Stimulated activated CD8-positive, alpha-beta memory T cell treated with anti-CD3 and anti-CD28 coated beads, Interleukin-15, amount 100 ng/mL, for 4 hours (primary cell): ENCODE measurements around the gene NCOA7.
"Not testable (repeated sequence)": the region's sequence is repeated elsewhere in the genome, so short reads cannot be mapped to it uniquely, and the experiment has no call there.

Source experiments
- DNase-seq, 2 donors: peaks; one replicate each; pipeline ENCODE4 v3.0.0-alpha.2; 2020; ENCODE audit warnings: low read depth in 2 of 2

Gene NCOA7

GRCh38 chr6:125754566-125754965 lies 36.2 kb upstream of the NCOA7 start:
- no peak for DNase-seq

GRCh38 chr6:125759184-125759902 lies 31.4 kb upstream of the NCOA7 start:
- no peak for DNase-seq

DNA sequence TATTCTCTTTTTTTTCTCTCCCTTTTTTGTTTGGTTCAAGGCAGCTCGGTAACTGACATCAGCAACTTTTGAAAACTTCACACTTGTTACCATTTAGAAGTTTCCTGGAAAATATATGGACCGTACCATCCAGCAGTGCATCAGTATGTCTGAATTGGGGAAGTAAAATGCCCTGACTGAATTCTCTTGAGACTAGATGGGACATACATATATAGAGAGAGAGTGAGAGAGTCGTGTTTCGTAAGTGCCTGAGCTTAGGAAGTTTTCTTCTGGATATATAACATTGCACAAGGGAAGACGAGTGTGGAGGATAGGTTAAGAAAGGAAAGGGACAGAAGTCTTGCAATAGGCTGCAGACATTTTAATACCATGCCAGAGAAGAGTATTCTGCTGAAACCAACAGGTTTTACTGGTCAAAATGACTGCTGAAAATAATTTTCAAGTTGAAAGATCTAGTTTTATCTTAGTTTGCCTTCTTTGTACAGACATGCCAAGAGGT lies 30.8 kb upstream of the NCOA7 start:
- DNase-seq, result no peak

DNA sequence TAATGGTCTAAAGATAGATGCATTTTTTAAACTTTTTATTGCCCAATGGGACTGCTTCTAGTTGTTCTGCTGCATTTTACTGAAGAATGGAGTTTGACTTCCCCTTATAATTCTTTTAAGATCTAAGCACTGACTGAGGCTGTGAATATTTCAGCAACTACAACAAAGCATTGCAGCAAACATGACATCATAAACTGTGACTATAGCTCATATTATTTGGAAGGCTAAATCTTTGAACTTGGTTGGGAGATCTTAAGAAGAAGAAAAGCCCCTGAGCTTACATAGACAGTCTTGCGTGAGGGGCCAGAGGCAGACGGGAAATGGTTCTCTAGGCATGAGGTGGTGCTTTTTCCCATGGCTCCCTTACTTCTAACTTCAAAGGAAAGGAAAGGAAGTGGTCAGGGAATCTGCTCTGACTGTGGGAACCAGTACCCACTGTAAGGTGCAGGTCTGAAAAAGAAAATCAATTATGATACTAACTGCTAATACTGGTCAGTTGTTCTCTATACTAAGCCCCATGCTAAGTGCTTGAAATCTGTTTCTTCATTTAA lies 26.6 kb upstream of the NCOA7 start:
- DNase-seq, result no peak

DNA sequence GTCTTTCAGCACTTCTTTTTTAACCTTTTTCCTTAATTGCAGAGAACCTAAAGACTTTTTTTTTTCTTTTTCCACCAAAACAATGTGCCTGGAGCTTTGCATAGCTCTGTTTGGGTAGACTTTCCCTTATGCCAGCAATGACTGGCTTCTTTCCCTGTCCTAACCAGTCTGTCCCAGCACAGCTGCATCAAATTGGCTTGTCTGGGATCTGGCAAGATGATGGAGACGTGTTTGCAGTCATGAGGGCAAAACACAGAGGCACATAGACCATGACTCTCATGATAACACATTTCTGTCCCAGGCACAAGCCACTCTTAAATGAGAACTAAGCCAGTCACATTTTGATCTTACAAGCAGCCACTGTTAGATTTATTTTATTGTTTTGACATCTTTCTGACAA lies 24.8 kb upstream of the NCOA7 start:
- DNase-seq, result no peak

GRCh38 chr6:125766641-125767040 lies 24.1 kb upstream of the NCOA7 start:
- no peak for DNase-seq

GRCh38 chr6:125769147-125769783 lies 21.5 kb upstream of the NCOA7 start:
- DNase-seq, result no peak

DNA sequence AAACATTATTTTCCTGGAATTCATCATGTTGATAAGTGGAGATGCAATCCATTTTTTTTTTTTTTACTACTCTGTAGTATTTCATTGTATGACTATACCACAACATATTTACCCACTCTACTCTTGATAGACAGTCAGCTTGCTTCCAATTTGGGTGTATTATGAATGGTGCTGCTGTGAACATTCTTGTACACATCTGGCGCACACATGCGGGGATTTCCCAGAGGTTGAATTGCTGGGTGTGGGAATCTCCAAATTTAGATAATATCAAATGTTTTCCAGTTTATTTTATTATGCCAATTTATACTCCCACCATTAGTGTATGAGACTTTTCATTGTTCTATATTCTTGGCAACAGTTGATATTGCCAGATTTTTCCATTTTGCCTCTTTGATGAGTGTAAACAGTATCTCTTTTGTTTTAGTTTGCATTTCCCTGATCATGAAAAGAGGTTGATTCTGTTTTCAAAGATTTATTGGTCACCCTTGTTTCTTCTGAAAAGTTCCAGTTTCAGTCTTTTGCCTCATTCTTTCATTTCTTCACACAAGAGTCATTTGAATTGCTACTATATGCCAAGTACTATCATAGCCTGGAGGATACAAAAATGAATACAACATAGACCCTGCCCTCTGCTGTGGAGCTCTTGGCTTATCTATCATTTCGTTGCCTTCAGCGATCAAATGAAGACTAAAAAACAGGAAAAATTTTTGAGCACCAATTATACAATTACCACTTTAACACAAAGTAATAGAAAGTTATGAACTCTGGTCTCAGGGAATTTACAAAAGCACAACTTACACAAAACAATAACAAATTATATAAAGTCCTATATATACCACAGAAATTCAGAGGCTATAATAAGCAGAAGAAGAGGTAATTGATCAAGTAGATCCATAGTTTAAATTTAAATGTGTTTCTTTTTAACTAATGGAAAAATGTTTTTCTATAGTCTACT lies 17.1 kb upstream of the NCOA7 start:
- no peak for DNase-seq

GRCh38 chr6:125776107-125776826 lies 14.5 kb upstream of the NCOA7 start:
- DNase-seq, result not testable (repeated sequence)

DNA sequence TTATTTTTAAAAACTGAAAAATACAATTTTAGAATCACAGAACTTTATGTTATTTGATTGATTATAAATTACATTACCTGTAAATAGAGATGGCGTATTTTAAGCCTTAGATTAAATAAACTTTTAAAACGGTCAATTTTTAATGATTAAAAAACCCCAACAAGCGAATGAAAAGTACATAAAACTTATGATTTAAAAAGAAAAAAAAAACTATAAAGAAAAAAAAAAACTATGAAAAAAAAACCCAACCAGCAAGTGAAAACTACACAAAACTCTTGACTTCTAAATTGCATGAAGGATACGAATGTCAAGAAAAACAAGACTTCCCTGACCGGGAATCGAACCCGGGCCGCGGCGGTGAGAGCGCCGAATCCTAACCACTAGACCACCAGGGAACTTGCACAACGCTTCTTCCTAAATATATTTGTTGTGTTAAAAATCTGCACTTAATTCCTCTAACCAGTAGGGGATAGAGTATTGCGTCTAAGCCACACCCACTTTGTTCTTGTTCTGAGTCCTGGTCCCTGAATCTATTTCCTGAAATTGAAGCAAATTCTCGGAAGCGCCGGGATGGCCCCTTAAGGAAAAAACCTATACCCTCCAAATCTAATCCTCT lies 10.7 kb upstream of the NCOA7 start:
- DNase-seq, result peak; percentile 69 to 74

DNA sequence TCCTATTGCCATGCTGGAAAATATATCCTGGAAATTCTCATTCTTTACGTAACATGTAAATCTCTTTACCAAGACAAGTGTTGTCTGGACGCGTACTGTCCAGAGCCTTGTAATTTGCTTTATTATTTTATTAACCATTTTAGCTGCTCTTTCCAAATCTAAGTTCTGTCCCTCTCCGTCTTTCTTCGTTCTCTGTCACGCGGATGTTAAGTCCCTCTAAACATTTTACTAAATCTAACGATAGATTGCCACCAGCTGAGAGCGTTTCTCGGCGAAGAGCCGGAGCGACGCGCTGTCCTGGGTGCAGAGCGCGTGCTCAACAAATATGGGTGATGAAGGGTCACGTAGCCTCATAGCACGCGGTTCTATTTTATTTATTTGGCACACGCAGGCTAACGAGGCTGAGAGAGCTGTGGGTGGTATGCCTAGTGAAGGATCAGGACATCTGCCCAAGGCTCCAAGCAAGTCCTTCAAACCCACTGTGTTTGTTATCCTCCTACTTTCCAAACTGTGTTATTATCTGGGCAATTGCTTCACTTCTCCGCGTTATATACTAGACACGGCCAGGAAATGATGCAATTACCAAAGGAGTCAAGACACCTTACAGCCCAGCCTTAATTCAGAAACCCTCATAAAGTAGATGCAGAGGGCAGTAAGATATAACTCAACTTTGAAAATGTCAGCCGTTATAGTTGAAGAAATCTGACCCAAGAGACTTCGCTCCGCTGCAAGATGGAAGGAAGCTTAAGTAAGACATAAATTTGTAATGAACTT lies 10.0 kb upstream of the NCOA7 start:
- DNase-seq, result peak; percentile 38 to 39

GRCh38 chr6:125781314-125781868 lies 9.4 kb upstream of the NCOA7 start:
- no peak for DNase-seq

GRCh38 chr6:125784365-125784764 lies 6.4 kb upstream of the NCOA7 start:
- no peak for DNase-seq

DNA sequence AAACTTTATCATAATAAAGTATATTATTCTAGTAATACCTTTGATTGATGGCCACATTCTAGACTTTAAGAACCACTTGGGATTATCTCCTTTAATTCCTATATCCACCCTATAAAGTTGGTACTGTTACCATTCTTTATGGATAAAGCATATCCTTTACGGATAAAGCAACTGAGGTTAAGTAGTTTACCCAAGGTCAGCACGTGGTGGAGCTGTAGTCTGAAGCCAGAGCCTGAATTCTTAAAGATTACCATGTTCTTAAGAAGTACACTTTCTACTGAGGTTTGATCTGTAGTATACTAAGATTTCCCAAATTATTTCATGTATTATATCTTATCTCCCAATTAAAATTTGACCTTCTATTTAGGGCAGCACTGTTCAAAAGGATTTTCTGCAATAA lies 3.0 kb upstream of the NCOA7 start:
- DNase-seq, result no peak

GRCh38 chr6:125789167-125789566 lies 1.6 kb upstream of the NCOA7 start:
- DNase-seq, result no peak

DNA sequence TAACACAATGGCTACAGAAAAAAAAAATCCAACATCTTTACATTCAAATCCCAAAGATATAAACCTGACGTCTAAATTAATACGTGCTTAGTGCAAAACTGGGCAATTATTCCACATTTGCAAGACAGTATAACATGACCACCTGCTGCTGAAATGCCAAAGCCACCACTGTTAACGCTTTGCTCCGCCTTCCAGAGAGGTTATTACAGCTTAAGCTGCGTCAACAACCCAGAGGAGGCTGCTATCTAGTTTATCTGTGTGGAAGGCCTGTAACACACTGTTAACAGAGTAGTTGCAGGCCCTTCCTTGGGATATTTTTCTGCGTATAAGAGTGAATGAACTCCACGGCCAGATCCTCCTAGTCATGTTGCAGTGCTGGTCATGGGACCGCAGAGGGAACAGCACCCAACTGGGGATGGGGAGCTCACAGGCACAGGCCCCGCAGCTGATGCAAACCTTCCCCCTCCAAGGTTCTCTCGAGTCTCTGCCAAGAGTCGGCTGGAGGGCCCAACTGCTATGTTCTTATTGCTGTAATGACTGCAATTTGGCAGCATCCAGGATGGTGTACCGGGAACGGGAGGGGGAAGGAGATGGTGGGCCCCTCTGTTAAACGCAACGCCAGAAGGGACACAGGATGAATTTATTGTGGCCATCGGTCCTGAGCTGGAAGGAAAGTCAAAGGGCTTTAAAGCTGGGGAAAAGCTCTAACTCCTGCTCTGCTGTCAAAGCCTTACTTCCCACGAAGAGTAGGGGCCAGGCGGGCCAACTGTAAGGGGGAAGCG lies 993 bp upstream of the NCOA7 start:
- DNase-seq, result no peak

DNA sequence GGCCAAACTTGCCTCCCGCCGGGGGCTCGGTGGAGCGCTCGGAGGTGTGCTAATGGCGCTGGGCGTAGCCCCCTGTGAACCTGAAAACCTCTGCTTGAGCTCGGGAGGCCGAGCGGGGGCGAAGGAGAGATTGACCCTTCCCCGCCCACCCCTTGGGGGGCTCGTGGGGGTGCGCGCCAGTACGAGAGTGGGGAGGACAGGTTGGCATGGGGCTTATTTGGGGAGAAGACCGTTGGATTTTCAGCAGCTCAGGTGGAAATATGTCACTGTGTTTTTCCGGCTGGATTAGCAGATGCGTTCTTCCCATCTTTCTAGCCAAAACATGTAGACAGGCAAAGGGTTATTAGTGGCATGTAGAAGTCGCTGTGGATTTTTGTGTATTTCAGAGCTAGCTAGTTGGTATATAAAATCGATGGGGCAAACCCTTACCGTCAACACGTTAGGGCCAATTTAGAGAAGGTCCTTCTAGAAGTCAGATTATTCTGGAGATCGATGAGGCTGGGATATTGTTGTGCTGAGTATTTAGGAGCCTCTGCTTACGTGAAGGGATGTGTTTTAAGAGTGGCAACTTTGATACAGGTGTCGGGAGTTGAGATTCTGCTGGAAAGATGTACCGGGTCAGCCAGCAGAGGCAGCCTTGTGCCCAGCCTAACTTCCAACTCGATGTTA lies 525 bp downstream of the NCOA7 start:
- DNase-seq, result peak in 1 of 2 donors; percentile 6

- no peak for DNase-seq
These were observed 1.0 kb downstream of the NCOA7 start for GRCh38 chr6:125791820-125792165.

GRCh38 chr6:125792172-125792571 lies 1.4 kb downstream of the NCOA7 start:
- no peak for DNase-seq
